Astrocyte (in vitro differentiated cells and primary cell): ENCODE measurements around the gene FAT4.

Experiments
- CTCF ChIP-seq: IDR thresholded peaks from 2 replicates; pipeline ENCODE4 v1.5.1; 2011; ENCODE audit warnings: low read depth, mild to moderate bottlenecking, inconsistent platforms, low read length, moderate library complexity; ENCODE audit not compliant: insufficient read depth
- EZH2 ChIP-seq: IDR thresholded peaks from 2 replicates; pipeline ENCODE4 v1.6.1; 2012; ENCODE audit warnings: mild to moderate bottlenecking, low read length, inconsistent platforms; ENCODE audit not compliant: insufficient read depth

DNA sequence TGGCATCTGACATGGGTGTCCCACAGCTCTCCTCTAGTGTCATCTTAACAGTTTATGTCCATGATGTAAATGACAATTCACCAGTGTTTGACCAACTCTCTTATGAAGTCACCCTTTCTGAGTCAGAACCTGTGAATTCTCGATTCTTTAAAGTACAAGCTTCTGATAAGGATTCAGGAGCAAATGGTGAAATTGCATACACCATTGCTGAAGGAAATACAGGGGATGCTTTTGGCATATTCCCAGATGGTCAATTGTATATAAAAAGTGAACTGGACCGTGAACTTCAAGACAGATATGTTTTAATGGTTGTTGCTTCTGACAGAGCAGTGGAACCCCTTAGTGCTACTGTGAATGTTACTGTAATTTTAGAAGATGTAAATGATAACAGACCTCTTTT is 4.6 kb downstream of the FAT4 start:
- no peak for TF ChIP-seq CTCF
- no peak for TF ChIP-seq EZH2
